NCI-H1930 (cell line): ENCODE measurements around the gene RBBP7.
A peak's percentile ranks its signal among the peaks of the same experiment; 100 is the strongest.
"Not testable (repeated sequence)": the region's sequence is repeated elsewhere in the genome, so short reads cannot be mapped to it uniquely, and the experiment has no call there.

Source experiments
- DNase-seq, 2 experiments: peaks; one replicate each; lab custom pipeline; 2025; lab: John Stamatoyannopoulos, UW

Gene RBBP7

DNA sequence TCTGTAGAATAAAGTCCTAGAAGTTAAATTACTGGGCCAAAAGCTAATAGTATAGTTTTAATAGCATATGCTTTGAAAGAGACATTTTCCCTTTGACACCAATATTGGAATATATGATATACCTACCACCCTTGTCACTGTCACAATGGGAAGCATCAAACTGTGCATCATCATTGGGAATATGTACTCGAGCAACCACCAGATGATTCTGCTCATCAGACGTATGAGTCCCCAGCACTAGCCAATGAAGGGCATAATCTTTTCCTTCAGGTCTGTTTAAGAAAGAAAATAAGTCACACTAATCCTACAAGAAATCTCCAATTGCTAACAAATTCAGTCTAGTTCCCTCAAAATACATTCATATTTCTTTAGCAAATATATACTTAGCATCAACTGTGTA is 7.3 kb downstream of the RBBP7 start:
- no peak for DNase-seq

DNA sequence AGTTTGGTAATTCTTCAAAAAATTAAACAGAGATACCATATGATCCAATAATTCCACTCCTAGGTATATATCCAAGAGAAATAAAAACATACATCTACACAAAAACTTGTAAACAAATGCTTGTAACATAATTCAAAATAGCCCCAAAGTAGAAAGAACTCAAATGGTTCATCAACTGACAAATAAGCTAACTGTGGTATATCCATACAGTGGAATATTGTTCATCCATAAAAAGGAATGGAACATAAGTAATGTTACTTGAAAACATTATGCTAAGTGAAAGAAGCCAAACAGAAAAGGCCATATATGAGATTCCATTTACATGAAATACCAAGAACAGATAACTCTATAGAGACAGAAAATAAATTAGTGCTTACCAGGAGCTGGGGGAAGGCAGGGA is 13.4 kb downstream of the RBBP7 start:
- DNase-seq: no peak

- DNase-seq: not testable (repeated sequence)
Measured at GRCh38 chrX:16856076-16856404, 14.1 kb downstream of the RBBP7 start.

DNA sequence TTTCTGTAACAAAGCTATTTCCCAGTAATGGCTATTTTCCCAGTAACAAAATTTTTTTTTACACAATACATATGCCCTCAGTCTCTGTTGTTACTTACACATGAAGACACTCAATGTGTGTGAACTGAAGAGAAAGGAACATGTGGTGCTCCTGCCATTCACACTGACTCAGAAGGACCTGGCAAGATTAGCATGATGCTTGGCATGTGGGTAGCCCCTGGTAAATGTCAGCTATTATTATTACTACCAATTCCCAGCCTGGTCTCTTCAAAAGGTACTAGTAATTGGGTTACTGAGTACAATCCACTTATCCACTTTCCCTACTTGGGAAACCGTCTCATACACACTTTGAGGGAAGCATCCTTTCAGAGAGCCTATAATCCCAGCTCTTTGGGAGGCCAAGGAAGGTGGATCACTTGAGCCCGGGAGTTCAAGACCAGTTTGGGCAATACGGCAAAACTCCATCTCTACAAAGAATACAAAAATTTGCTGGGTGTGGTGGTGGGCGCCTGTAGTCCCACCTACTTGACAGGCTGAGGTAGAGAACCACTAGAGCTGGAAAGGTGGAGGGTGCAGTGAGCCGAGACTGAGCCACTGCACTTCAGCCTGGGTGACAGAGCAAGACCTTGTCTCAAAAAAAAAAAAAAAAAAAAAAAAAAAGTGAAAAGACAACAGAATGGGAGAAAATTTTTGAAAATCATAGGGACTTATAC is 14.6 kb downstream of the RBBP7 start:
- DNase-seq: no peak

GRCh38 chrX:16853537-16853936 is 16.6 kb downstream of the RBBP7 start:
- no peak for DNase-seq

GRCh38 chrX:16852617-16853179 is 17.5 kb downstream of the RBBP7 start:
- DNase-seq: no peak

GRCh38 chrX:16851827-16852226 is 18.3 kb downstream of the RBBP7 start:
- no peak for DNase-seq

- DNase-seq: no peak
Measured at GRCh38 chrX:16851421-16851820, 18.7 kb downstream of the RBBP7 start.

DNA sequence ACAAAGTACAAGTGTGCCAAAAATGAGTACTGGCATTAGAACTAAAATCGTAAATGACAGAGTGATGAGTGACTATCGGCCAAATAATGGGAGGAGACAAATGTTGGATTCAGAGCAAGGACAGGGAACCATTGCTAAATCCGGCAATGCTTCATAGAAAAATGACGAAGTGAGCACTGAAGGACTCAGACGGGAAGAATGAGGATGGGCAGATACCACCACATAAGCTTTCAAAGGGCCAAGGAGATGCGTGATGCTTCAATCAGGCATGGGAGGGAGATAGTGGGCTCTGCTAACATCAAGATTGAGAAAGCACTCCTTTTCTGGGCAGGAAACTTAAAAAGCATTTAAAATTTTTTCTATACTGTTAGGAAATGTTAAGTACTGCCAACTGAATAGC is 21.6 kb downstream of the RBBP7 start:
- DNase-seq: no peak

DNA sequence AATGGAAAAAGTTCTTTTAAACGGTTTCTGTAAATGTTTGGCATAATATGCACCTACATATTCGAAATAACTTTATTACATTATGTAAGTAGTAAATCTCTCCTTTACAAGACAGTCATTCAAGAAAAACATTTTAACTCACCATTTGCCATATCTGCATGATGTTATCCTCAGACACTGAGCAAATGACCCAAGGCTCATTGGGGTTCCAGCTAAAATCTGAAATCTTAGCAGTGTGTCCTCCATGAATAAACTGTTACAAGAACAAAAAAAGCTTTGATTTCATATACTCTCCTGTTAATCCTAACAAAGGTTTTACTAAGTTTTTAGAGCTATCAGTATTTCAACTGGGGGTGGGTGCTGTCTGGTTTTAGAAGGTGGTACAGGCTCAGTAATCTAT is 24.5 kb downstream of the RBBP7 start:
- no peak for DNase-seq

GRCh38 chrX:16843208-16843909 is 26.8 kb downstream of the RBBP7 start:
- no peak for DNase-seq

DNA sequence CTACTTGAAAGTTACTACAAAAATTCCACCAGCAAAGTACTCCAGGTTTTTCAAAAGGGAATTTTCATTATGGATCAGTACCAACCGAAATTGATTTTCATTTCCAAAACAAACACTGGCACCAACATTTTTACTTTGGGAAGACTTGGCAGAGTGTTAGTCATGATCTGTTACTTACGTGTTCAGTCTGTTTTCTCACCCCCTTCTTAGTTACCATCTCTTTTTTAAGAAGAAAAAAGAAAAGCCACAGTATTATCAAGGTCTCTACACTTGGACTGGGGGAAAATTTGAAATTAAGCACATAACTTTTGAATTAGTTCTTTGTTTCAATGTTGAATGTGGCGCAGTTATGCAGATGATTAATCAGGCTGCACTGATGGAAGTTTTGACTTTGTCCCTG is 27.5 kb downstream of the RBBP7 start:
- no peak for DNase-seq

DNA sequence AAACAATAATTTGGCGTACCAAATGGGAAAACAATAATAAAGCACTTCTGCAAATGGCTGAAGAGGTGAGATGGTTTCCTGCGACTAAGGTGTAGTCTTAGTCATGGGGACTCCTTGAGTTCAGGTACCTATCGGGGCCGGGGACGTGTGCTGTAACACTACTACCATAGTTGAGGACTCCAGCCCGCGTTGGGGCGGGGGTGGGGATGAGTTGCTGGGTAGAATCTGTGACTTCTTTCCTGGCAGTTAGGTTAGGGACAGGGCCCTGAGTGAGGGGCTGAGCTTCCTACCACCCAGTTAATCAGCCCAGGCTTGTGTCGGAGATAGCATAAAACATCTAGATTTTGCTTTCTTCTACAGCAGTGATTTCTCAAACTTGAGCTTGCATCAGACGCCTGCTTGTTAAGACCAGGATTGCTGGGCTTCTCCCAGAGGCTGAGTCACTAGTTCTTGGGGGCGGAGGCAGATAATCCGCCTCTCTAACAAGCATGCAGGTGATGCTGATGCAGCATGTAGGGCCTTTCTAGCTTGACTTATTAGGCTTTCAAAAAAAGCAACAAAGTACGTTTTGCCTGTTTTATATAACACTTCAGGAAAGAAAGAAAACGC is 30.2 kb downstream of the RBBP7 start:
- DNase-seq: no peak

- DNase-seq: no peak
Measured at GRCh38 chrX:16839219-16839851, 30.8 kb downstream of the RBBP7 start.

GRCh38 chrX:16838202-16839066 is 31.7 kb downstream of the RBBP7 start:
- no peak for DNase-seq

DNA sequence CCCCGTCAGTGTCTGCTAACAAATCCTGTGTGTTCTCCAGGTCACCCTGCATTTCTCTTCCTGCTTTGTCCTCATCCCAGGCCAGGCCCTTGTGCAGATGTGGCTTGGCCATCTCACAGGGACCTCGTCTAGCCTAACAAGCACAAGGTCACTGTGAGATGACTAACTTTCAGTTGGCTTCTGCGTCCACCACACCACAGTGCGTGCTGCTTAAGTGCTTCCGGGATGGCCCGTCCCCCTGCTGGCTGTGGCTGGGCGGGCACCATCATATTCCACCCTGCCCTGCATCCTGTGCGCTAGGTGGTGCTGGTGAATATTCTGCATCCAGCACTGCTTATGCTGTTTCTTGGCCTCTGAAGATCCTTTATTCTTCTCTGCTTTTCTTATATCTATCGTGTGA is 33.8 kb downstream of the RBBP7 start:
- no peak for DNase-seq

DNA sequence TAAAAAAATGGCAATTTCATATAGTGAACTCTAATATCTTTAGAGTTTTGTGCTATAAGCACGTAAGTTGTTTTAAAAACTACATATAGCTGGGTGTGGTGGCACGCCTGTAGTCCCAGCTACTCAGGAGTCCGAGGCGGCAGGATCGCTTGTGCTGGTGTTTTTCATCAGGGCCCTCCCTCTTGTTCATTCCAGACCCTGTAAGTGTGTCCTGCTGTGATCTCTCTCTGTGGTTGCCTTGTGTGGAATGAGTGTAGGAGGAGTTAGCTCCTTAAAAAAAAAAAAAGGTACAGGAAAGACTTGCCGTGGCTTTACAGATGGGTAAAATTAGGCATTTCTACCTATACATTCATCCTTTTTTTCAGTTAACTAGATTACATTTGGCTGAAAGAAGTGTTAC is 35.4 kb downstream of the RBBP7 start:
- DNase-seq: no peak

GRCh38 chrX:16832301-16832700 is 37.9 kb downstream of the RBBP7 start:
- no peak for DNase-seq

GRCh38 chrX:16828124-16828908 is 41.8 kb downstream of the RBBP7 start:
- DNase-seq: no peak

DNA sequence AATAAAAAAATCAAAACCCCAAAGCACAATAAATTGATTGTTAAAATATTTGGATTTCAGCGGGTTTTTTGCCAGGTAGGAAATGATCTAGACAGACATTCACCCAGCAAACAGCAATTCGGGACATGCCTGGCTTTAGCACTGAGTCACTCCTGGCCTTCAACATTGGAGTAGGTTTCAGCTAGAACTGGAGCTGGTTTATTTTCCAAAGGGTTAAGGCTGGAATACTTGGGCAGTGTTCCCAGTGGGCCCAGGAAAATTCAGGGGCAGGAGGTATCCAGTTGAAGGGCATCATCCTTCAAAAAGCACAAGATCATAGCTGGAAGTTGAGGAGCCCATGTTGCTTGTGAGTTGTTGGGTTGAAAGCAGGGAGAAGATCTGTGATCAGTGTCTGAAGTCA is 42.9 kb downstream of the RBBP7 start:
- DNase-seq: no peak

DNA sequence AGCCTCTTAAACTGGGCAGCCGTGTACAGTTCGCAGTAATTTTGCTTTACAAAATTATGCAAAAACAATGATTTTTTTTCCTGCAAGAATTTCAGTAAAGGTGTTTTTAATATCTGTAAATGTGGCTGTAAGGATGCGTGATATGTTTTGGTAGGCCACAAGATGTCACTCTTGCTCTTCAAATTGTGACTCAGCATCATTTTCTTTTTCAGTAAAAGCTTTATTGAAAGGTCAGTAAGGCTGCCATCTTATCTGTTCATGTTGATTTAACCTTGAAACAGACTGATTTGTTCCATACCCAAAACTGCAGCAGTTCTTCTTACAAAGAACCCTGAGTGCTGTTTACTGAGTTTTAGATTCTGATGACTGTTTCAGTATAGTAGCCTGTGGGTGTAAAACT is 44.0 kb downstream of the RBBP7 start:
- peak in 1 of 2 experiments; percentile 0 for DNase-seq
